Panc1 (cell line): ENCODE results near the gene CRIM1.

ENCODE experiments used
- CTCF ChIP-seq: fragments of 450-650 bp; IDR thresholded peaks from 2 replicates; pipeline ENCODE4 v1.5.1; 2017; ENCODE audit warnings: mild to moderate bottlenecking
- POLR2AphosphoS5 ChIP-seq: IDR thresholded peaks from 2 replicates; pipeline ENCODE4 v1.6.1; 2012; ENCODE audit warnings: mild to moderate bottlenecking, low read depth, low read length, moderate library complexity
- REST ChIP-seq, 2 experiments: IDR thresholded peaks; 2 replicates each; pipeline ENCODE4 v1.6.1; 2011 to 2012; ENCODE audit warnings: low read depth in 2 of 2, control low read depth in 1 of 2, low read length in 1 of 2, mild to moderate bottlenecking in 1 of 2, moderate library complexity in 1 of 2; ENCODE audit not compliant: insufficient read depth in 1 of 2
- SIN3A ChIP-seq: IDR thresholded peaks from 2 replicates; pipeline ENCODE4 v1.6.1; 2012; ENCODE audit warnings: low read depth, mild to moderate bottlenecking, low read length, moderate library complexity, borderline replicate concordance; ENCODE audit not compliant: insufficient read depth

GRCh38 chr2:36596397-36596796 is 240.8 kb downstream of the CRIM1 start:
- TF ChIP-seq CTCF (no peak), POLR2AphosphoS5 (no peak), SIN3A (no peak), REST (IDR thresholded peaks at IDR 0.05; ENCODE audit: insufficient read depth in 1 of 2, low read depth in 2 of 2, low read length in 1 of 2) (no peak)
